NT2/D1 (cell line): ENCODE results near the gene OOSP1.

Experiments
- DNase-seq: peaks from one replicate; pipeline ENCODE4 v3.0.0-alpha.2; 2011; ENCODE audit warnings: low read depth, low spot score
- H3K27me3 ChIP-seq: 2 replicates; pipeline ENCODE4 v1.6.0; 2011; ENCODE audit warnings: mild to moderate bottlenecking; ENCODE audit not compliant: insufficient read length, insufficient read depth
- H3K36me3 ChIP-seq: 2 replicates; pipeline ENCODE4 v1.6.1; 2011; ENCODE audit warnings: mild to moderate bottlenecking, low read length, mixed read lengths; ENCODE audit not compliant: insufficient read depth, insufficient read length
- H3K4me1 ChIP-seq: 2 replicates; pipeline ENCODE4 v1.5.1; 2011; ENCODE audit not compliant: insufficient read depth, insufficient read length
- H3K4me3 ChIP-seq: 2 replicates; pipeline ENCODE4 v1.5.1; 2011; ENCODE audit warnings: low read depth; ENCODE audit not compliant: insufficient read length
- H3K9ac ChIP-seq: 2 replicates; pipeline ENCODE4 v1.6.0; 2011; ENCODE audit warnings: low read depth; ENCODE audit not compliant: insufficient read length
- H3K9me3 ChIP-seq: 2 replicates; pipeline ENCODE4 v1.5.1; 2011; ENCODE audit warnings: mild to moderate bottlenecking, low read length; ENCODE audit not compliant: insufficient read depth
- SUZ12 ChIP-seq: IDR thresholded peaks from 2 replicates; pipeline ENCODE4 v1.6.1; 2011; ENCODE audit not compliant: insufficient read length, insufficient read depth; ENCODE audit errors: extremely low read depth
- YY1 ChIP-seq: IDR thresholded peaks from 2 replicates; pipeline ENCODE4 v1.6.1; 2011; ENCODE audit not compliant: insufficient read length, insufficient read depth
- ZNF274 ChIP-seq: IDR thresholded peaks from 2 replicates; pipeline ENCODE4 v1.6.1; 2011; ENCODE audit warnings: mild to moderate bottlenecking, low read depth, low read length

The OOSP1 gene

GRCh38 chr11:59941091-59941490 is 2.9 kb downstream of the OOSP1 start:
- Histone ChIP-seq H3K4me3 (no peak overlapping the region), H3K9ac (no peak overlapping the region), H3K4me1 (no peaks in the 10 kb centered on the region), H3K9me3 (peaks cover 13% of the 10 kb centered on the region), H3K36me3 (no peaks in the 10 kb centered on the region), H3K27me3 (no peaks in the 10 kb centered on the region)
- DNase-seq, result no peak
- no peak for TF ChIP-seq SUZ12

DNA sequence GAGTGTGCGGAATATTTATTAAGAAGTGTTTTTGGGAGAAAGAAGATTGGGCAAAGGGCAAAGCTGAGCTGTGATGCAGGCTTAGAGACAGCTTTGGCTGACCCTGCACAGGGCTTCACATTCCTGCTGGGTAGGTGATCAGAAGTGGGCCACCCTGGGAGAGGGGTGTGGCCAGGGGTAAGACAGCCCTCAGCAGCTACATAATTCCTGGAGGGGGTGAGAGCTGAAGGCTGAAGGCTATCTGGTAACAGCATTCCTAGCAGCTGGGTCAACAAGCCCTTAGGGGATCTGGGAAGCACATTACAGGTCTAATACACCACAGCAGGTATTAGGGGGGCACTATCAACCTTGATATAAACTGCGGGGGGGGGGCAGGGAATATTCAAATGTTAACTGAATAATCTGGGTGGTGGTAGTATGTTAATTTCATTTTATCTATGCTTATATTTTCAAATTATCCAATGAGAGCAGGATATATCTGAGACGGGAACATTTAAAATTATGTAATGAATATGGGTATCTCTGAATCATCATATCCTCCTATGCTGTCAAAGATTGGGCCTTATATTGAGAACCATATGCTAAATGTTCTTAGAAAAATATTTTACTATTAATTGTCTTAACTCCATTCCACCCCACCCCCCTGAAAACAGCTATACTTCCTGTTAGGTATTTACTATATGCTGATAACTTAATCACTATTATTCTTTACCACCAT is 5.9 kb downstream of the OOSP1 start:
- Histone ChIP-seq H3K4me3 (no peak overlapping the region), H3K9ac (no peak overlapping the region), H3K4me1 (no peaks in the 10 kb centered on the region), H3K9me3 (peaks cover 13% of the 10 kb centered on the region), H3K36me3 (no peaks in the 10 kb centered on the region), H3K27me3 (no peaks in the 10 kb centered on the region)
- TF ChIP-seq SUZ12, result no peak
- TF ChIP-seq YY1, result no peak
- DNase-seq, result peak; percentile 5

GRCh38 chr11:59944720-59945119 is 6.5 kb downstream of the OOSP1 start:
- Histone ChIP-seq H3K4me1 (no peaks in the 10 kb centered on the region), H3K9ac (no peak overlapping the region), H3K4me3 (no peak overlapping the region), H3K36me3 (no peaks in the 10 kb centered on the region), H3K27me3 (no peaks in the 10 kb centered on the region), H3K9me3 (peaks cover 13% of the 10 kb centered on the region)
- DNase-seq, result no peak
- TF ChIP-seq ZNF274 (no peak), YY1 (no peak), SUZ12 (no peak)

- Histone ChIP-seq H3K9me3 (no peaks in the 10 kb centered on the region), H3K27me3 (no peaks in the 10 kb centered on the region), H3K36me3 (no peaks in the 10 kb centered on the region), H3K4me3 (no peak overlapping the region), H3K4me1 (no peaks in the 10 kb centered on the region), H3K9ac (no peak overlapping the region)
- DNase-seq, result no peak
- TF ChIP-seq ZNF274, result no peak
- TF ChIP-seq YY1, result no peak
- TF ChIP-seq SUZ12, result no peak
These were observed 15.4 kb downstream of the OOSP1 start for GRCh38 chr11:59953463-59954218.

- no peak overlapping the region for H3K9ac ChIP-seq
- H3K4me1 ChIP-seq, result no peaks in the 10 kb centered on the region
- H3K4me3 ChIP-seq, result no peak overlapping the region
- no peak for TF ChIP-seq SUZ12
- no peak for TF ChIP-seq ZNF274
- TF ChIP-seq YY1, result no peak
- no peaks in the 10 kb centered on the region for H3K9me3 ChIP-seq
- no peaks in the 10 kb centered on the region for H3K27me3 ChIP-seq
- H3K36me3 ChIP-seq, result no peaks in the 10 kb centered on the region
- DNase-seq, result no peak
These were observed 16.1 kb downstream of the OOSP1 start for GRCh38 chr11:59954219-59954847.

DNA sequence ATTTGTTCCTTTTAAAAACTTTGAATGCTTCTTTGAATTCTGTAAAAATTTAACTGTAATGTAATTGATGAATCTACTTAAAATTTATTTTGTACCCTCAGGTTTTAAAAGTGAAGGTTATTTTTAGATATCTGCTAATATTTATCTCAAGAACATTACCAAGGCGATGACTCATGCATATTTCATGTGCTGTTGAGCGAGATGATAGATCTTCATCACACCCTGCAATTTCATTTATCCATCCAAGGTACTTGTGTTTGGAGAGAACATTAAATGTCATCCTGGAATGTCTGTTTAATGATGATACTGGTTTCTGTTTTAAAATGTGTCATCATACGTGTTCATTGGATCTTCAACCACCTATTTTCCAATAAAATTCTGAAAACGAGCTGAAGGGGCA is 18.9 kb downstream of the OOSP1 start:
- no peaks in the 10 kb centered on the region for H3K27me3 ChIP-seq
- TF ChIP-seq ZNF274 (no peak), SUZ12 (no peak), YY1 (no peak)

More for the DNA sequence above, 18.9 kb downstream of the OOSP1 start:
- Histone ChIP-seq H3K9ac (no peak overlapping the region), H3K4me3 (no peak overlapping the region), H3K4me1 (no peaks in the 10 kb centered on the region), H3K9me3 (no peaks in the 10 kb centered on the region), H3K36me3 (no peaks in the 10 kb centered on the region)
- DNase-seq, result no peak
